GM12878 (cell line): ENCODE data around the gene CARD10. TPM values are rescaled to one million over a fixed set of nuclear protein-coding genes. Genes with fewer than 3 reads are reported as not detected.

Experiments
- EED ChIP-seq: sonication (generic); IDR thresholded peaks from 2 replicates; pipeline ENCODE4 v1.6.1; 2016; ENCODE audit warnings: antibody characterized with exemption, low read depth
- HCFC1 ChIP-seq: fragments of 150-350 bp; IDR thresholded peaks from 2 replicates; pipeline ENCODE4 v1.6.1; 2014; ENCODE audit warnings: low read length
- KLF5 ChIP-seq: fragments of 450-650 bp; IDR thresholded peaks from 2 replicates; pipeline ENCODE4 v1.6.1; 2014; ENCODE audit warnings: mild to moderate bottlenecking; ENCODE audit not compliant: partially characterized antibody
- NFXL1 ChIP-seq: fragments of 450-650 bp; IDR thresholded peaks from 2 replicates; pipeline ENCODE4 v1.6.1; 2017; ENCODE audit warnings: antibody characterized with exemption, mild to moderate bottlenecking, borderline replicate concordance
- PAX5 ChIP-seq: IDR thresholded peaks from 2 replicates; pipeline ENCODE4 v1.6.1; 2011; ENCODE audit warnings: low read depth, low read length, borderline replicate concordance
- POLR2AphosphoS5 ChIP-seq: IDR thresholded peaks from 2 replicates; pipeline ENCODE4 v1.6.1; 2011; ENCODE audit warnings: mild to moderate bottlenecking, low read length, inconsistent platforms
- POU2F2 ChIP-seq: IDR thresholded peaks from 3 replicates; pipeline ENCODE4 v1.6.1; 2011; ENCODE audit warnings: low read depth, mild to moderate bottlenecking, low read length, borderline replicate concordance
- RB1 ChIP-seq: fragments of 450-650 bp; formaldehyde crosslinking; IDR thresholded peaks from 2 replicates; pipeline ENCODE4 v1.6.1; 2017; ENCODE audit warnings: mild to moderate bottlenecking, borderline replicate concordance
- SP1 ChIP-seq: IDR thresholded peaks from one replicate; pipeline ENCODE4 v1.6.1; 2011; ENCODE audit warnings: low read depth, low read length
- SPI1 ChIP-seq: IDR thresholded peaks from 2 replicates; pipeline ENCODE4 v1.6.1; 2011; ENCODE audit warnings: low read depth, mild to moderate bottlenecking, low read length, moderate library complexity, borderline replicate concordance; ENCODE audit not compliant: insufficient read depth
- SUZ12 ChIP-seq: fragments of 200-600 bp; sonication (generic); IDR thresholded peaks from one replicate; pipeline ENCODE4 v1.6.1; 2018; ENCODE audit warnings: antibody characterized with exemption, mild to moderate bottlenecking; ENCODE audit not compliant: unreplicated experiment
- TBL1XR1 ChIP-seq: IDR thresholded peaks from 2 replicates; pipeline ENCODE4 v1.6.1; 2012; ENCODE audit warnings: low read depth, low read length, improper control_type of control experiment
- TCF3 ChIP-seq: IDR thresholded peaks from 2 replicates; pipeline ENCODE4 v1.6.1; 2012; ENCODE audit warnings: low read depth, mild to moderate bottlenecking, low read length, borderline replicate concordance; ENCODE audit not compliant: insufficient read depth
- ZNF274 ChIP-seq: IDR thresholded peaks from one replicate; pipeline ENCODE4 v1.8.0; 2011; ENCODE audit not compliant: insufficient read length, insufficient read depth
- polyA plus RNA-seq, 11 experiments: library from polyadenylated mRNA; depleted of rRNA in 4 of 11; unstranded in 6 of 11; stranded (reverse) in 5 of 11; fragments of >200 nt; fragmentation: Nextera tagmentation in 4 of 11; fragmentation: Illumina TruSeq in 1 of 11; extraction: Ambion mirVana in 4 of 11; extraction: Trizol in 1 of 11; gene quantifications; 1 replicate in 1 of 11; 2 replicates in 10 of 11; pipeline versions ENCODE4 v1.2.1 to v1.2.3, GENCODE V29; 2011 to 2016; ENCODE audit warnings: inconsistent platforms in 2 of 11, missing spikeins in 2 of 11, low read depth in 1 of 11
- total RNA-seq, 4 experiments: library from RNA; depleted of rRNA in 3 of 4; stranded (reverse); fragments of >200 nt in 3 of 4; fragmentation: Illumina TruSeq in 1 of 4; extraction: Trizol in 1 of 4; gene quantifications; 2 replicates each; pipeline versions ENCODE4 v1.2.1 to v1.2.3, GENCODE V29; 2013 to 2021
- TF ChIP-seq, protein P1 (sequence below): fragments of 450-650 bp; formaldehyde crosslinking; IDR thresholded peaks from 2 replicates; pipeline ENCODE4 v1.5.0; 2022; ENCODE audit warnings: mild to moderate bottlenecking, missing genetic modification characterization

CARD10 gene
- total and polyA plus RNA-seq, 10 of the 15 experiments (the other 5 are each of a cell fraction or from before 2014, with no cell fraction given): 0.08 to 0.10 (median 0.10) TPM; not detected in 7

DNA sequence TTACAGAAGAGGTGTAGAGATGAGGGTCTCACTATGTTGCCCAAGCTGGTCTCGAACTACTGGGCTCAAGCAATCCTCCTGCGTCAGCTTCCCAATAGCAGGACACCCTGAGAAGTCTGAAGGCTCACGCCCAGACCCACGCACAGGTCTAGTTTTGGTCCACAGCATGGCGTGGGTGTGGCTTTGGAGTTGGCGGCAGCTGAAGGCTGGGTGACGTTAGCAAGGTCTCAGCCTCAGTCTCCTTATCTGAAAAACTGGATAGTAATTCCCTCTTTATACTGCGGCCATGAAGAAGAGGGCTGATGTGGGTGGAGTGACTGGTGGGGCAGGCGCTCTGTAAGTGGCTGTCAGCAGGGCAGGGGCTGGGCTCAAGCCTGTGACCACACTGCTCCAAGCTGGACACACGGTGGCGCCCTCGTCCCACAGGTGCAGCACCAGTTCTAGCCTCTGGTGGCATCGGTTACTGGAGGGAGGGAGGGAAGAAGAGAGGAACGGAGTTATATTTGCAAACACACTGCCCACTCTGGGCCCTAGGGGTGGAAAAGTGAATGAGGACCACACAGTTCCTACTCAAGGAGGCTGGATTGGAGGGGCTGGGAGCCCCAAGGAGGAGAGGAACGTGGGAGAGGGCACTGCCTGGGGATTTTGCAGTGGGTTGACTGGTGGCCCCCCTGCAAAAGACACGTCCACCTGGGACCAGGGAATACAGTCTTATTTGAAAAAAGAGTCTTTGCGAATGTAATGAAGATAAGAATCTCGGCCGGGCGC, 19.6 kb upstream of the CARD10 start (continued):
- TF ChIP-seq, protein P1, sequence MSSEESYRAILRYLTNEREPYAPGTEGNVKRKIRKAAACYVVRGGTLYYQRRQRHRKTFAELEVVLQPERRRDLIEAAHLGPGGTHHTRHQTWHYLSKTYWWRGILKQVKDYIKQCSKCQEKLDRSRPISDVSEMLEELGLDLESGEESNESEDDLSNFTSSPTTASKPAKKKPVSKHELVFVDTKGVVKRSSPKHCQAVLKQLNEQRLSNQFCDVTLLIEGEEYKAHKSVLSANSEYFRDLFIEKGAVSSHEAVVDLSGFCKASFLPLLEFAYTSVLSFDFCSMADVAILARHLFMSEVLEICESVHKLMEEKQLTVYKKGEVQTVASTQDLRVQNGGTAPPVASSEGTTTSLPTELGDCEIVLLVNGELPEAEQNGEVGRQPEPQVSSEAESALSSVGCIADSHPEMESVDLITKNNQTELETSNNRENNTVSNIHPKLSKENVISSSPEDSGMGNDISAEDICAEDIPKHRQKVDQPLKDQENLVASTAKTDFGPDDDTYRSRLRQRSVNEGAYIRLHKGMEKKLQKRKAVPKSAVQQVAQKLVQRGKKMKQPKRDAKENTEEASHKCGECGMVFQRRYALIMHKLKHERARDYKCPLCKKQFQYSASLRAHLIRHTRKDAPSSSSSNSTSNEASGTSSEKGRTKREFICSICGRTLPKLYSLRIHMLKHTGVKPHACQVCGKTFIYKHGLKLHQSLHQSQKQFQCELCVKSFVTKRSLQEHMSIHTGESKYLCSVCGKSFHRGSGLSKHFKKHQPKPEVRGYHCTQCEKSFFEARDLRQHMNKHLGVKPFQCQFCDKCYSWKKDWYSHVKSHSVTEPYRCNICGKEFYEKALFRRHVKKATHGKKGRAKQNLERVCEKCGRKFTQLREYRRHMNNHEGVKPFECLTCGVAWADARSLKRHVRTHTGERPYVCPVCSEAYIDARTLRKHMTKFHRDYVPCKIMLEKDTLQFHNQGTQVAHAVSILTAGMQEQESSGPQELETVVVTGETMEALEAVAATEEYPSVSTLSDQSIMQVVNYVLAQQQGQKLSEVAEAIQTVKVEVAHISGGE: no peak
- TF ChIP-seq POU2F2 (0 out of 3 replicates have a peak, but pooled peaks have one; percentile 55), SUZ12 (no peak), EED (no peak), SPI1 (no peak), ZNF274 (no peak), TCF3 (no peak), SP1 (no peak), NFXL1 (no peak), HCFC1 (no peak), TBL1XR1 (no peak), POLR2AphosphoS5 (no peak), RB1 (peak; percentile 56; the same call in 1 of the 2 replicates), PAX5 (no peak), KLF5 (no peak)
- TF ChIP-seq, all 136 proteins: peak for 28
